HK-2 (cell line): ENCODE data around the gene MMP14.
A peak's percentile ranks its signal among the peaks of the same experiment; 100 is the strongest.
"Not testable (repeated sequence)": the region's sequence is repeated elsewhere in the genome, so short reads cannot be mapped to it uniquely, and the experiment has no call there.

Experiments
- DNase-seq: peaks from one replicate; pipeline ENCODE4 v3.0.0-alpha.2; 2018; ENCODE audit not compliant: unreplicated experiment

Gene MMP14

GRCh38 chr14:22836301-22837113, at the start of gene MMP14:
MMP14 (plus strand) TSS chr14:22836585; CDS start chr14:22836818, 233 bp downstream.
- DNase-seq, result peak; percentile 76

GRCh38 chr14:22786685-22787084, 49.7 kb upstream of the MMP14 start:
- no peak for DNase-seq

DNA sequence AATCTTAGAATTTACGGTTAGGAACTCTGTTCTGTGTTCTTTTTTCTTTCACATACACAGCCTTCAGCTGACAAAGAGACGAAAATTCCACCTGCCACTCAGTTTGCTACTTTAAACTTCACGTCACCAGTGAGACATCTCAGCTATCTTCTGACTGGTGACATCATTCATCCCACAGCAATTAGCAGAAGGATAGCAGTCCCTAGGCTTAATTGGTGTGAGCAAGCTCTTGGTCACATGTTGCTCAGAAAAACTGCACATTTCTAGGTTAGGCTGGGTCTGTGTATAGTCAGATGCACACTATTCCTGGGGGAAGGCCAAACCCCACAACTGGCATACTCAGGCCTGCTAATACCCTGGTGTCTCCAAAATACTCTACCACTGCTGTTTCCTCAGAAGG, 45.1 kb upstream of the MMP14 start:
- DNase-seq, result no peak

- no peak for DNase-seq
These were observed 44.2 kb upstream of the MMP14 start for GRCh38 chr14:22792158-22792557.

DNA sequence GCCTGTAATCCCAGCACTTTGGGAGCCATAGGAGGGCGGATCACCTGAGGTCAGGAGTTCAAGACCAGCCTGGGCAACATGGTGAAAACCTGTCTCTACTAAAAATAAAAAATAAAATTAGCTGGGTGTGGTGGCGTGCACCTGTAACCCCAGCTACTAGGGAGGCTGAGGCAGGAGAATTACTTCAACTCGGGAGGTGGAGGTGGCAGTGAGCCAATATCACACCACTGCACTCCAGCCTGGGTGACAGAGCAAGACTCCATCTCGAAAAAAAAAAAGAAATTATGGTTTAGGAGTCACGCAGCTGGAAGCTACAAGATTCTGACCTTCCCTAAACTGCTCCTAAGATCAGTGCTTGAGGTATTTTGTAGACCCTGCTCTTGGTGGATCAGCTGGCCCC, 42.8 kb upstream of the MMP14 start:
- not testable (repeated sequence) for DNase-seq

DNA sequence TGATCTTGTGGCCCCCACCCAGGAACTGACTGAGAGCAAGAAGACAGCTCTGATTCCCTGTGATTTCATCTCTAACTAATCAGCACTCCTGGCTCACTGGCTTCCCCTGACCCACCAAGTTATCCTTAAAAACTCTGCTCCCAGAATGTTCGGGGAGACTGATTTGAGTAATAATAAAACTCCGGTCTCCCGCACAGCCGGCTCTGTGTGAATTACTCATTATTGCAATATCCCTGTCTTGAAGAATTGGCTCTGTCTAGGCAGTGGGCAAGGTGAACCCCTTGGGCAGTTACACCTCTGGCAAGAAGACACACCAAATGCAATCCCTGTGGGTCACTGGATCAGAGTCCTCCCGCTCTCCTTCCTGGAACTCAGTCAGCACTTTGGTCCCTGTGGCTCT, 42.4 kb upstream of the MMP14 start:
- DNase-seq, result no peak

DNA sequence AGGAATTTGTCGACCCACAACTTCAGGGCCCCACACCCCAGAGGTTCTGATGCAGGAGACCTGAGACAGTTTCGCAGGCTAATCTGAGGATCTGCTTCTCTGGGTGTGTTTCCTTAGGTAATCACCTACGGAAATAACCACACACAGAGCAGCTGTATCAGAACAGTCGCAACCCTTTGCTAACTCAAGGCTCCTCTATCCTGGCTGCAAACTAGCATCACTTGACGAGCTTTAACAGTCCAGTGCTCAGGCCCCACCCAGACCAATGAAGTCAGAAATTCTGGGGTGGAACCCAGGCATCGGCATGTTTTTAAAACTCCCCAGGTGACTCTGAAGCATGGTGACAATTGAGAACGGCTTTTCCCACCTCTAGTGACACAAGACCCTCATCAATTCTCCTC, 41.8 kb upstream of the MMP14 start:
- DNase-seq, result no peak

DNA sequence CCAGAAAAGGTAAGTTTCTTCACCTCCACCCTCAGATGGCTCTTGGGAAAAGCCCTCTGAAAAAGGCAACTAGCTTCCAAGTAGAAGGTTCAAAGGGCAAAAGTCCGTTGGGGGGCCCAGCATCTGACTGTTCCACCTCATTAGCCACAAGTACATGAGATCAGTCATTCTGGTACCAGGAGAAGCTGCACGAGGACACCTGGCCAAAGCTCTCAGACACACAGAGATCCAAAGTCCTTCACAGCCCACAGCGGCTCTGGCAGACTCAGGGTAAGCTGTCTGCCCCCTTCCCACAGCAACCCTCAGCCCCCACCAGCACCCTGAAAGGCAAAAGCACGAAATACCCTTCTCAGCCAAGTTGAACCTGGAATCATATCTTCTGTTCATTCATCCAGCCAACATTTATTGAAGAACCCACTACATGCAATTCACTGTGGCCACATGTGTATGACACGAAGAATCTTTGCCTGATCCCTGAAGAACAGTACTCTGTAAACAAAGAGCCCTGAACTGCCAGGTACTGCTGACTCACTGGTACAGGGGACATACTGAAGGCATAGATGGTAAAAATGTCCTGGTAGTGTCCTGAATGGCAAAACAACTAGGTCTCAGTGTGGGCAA, 40.2 kb upstream of the MMP14 start:
- DNase-seq, result no peak

DNA sequence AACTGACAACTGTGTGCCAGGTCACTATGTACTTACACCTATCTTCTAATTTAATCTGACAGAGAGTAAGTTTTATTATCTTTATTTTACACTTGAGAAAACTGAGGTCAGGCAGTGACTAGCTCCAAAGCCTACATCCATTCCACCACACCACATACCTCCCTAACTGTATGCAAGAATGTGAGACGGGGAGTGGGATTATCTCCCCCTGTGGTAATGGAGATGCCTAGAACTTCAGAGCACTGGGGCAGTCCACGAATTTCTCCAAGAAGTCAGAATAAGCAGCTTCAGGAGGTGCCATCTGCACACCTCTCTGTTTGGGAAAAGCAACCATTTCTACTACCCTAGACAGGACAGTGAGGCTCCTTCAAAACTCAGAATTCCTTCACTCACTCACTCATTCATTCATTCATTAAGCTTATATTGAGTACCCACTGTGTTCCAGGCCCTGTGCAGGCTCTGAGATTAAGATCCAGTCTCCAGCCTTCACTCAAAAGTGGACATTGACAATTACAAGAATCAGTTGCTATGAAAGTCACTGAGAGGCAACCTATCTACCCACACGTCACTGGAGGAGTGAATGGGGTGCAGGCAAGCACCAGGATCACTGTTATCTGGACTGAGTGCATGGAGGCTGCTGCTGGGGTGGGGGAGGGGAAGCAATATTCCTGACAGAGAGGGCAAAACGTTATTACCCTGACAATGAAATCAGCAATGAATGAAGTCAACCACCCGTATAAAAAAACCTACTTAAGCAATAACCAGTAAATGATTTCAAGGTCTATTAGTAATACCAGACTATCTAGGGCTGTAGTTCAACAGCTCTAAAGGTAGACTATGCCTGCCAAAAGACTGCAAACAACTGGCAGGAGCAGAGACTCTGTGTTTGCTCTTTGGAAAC, 39.1 kb upstream of the MMP14 start:
- no peak for DNase-seq

DNA sequence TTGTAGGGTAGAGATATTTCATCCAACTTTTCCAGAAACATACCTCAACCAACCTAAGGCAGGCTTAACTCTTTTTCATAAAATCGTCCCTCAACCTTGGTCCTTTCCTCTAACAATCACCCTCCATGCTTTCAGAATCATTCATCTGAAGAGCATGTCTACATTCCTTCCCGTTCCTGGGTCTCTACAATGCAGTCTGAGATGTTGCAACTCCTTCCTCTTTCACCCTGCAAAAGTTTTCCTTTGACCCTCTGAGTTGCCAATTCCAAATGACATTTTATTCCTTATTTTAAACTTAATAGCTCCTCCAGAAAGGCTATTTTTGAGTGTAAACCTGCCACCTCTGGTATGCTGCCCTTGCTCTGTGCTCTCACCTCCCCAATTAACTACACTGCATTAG, 37.9 kb upstream of the MMP14 start:
- no peak for DNase-seq

DNA sequence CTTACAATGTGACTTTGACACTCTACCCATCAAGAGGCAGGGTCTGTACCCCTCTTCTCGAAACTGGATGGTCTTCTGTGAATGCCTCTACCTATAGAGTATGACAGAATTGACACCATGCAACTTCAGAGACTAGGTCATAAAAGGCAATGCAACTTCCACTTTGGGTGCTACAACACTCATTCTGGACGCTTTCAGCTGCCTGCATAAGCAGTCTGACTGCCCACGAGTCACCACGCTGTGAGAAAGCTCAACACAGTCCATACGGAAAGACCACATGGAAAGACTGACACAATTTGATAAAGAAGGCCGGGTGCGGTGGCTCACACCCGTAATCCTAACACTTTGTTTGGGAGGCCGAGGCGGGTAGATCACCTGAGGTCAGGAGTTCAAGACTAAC, 36.0 kb upstream of the MMP14 start:
- no peak for DNase-seq

DNA sequence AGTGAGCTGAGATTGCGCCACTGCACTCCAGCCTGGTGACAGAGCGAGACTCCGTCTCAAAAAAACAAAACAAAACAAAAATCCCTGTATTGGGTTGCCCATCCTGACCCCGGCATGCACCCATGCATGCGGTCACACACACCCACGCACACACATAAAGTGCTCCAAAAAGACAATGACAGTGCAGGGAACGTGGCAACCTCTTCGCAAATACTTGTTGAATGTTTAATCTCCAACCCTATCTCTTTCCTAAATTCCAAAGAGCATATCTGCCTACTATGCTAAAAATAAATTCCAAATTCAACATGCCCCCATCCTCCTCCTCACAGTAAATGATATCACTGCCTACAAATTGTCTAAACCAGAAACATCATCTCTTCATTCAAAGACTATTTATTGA, 34.7 kb upstream of the MMP14 start:
- DNase-seq, result no peak

DNA sequence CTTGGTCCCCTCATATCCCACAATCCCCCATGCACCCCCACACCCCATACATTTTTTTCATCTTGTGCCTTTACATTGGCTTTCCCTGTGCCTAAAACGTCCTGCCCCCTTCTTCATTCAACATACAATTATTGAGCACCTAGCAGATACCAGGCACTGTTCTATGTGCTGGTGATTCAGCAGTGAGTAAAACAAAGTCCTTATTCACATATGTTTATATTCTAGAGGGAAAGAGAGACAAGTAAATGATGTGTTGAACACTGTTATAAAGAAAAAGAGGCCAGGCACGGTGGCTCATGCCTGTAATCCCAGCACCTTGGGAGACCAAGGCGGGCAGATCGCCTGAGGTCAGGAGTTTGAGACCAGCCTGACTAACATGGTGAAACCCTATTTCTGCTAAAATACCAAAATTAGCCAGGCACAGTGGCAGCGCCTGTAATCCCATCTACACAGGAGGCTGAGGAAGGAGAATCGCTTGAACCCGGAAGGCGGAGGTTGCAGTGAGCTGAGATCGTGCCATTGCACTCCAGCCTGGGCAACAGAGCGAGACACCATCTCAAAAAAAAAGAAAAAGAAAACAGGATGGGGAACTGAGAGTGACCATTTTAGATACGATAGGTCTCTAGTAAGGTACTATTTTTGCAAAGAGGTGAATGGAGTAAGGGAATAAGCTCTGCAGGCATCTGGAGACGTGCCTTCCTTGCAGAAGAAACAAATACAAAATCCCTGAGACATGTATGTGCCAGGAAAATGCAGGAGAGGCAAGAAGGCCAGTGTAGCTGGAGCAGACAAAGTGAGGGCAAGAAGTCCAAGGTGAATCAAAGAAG, 33.3 kb upstream of the MMP14 start:
- DNase-seq, result no peak

GRCh38 chr14:22803687-22803974, 32.8 kb upstream of the MMP14 start:
- no peak for DNase-seq

DNA sequence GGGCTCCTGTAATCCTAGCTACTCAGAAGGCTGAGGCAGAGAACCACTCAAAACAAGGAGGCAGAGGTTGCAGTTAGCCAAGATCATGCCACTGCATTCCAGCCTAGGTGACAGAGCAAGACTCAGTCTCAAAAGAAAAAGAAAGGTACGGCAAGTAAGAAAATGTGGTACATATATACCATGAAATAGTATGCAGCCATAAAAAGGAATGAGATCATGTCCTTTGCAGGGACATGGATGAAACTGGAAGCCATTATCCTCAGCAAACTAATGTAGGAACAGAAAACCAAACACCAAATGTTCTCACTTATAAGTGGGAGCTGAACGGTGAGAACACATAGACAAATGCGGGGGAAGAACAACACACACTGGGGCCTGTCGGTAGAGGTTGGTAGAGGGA, 31.1 kb upstream of the MMP14 start:
- DNase-seq, result not testable (repeated sequence)

- DNase-seq, result no peak
These were observed 28.8 kb upstream of the MMP14 start for GRCh38 chr14:22807432-22808087.

- DNase-seq, result no peak
These were observed 27.8 kb upstream of the MMP14 start for GRCh38 chr14:22808388-22809209.

GRCh38 chr14:22811722-22812121, 24.7 kb upstream of the MMP14 start:
- no peak for DNase-seq

DNA sequence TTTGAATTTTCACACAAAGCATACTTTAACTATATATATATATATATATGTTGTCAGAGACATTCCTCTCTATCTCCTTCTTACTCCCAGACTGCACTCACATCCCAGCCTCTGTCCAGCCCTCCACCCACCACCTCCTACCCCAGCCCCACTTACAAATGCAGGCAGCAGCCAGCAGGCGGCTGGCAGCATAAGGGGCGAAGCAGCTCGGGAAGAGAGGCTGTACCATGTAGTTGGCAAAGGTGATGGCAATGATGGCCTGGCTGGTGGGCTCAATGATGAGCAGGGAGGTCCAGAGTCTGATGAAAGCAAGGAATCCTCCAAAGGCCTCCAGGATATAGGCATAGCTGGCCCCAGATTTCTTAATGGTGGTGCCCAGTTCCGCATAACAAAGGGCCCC, 23.6 kb upstream of the MMP14 start:
- DNase-seq, result no peak

- no peak for DNase-seq
These were observed 23.2 kb upstream of the MMP14 start for GRCh38 chr14:22813145-22813544.
